HepG2 (cell line): ENCODE results near the gene MEX3B. TPM values are rescaled to one million over a fixed set of nuclear protein-coding genes. Genes with fewer than 3 reads are reported as not detected.

ENCODE experiments used
- GABPA ChIP-seq, 2 experiments: IDR thresholded peaks; 2 replicates each; pipeline ENCODE4 v1.6.1; 2011 to 2016; ENCODE audit warnings: low read depth in 2 of 2, low read length in 1 of 2, missing biosample characterization in 1 of 2, missing genetic modification characterization in 1 of 2
- GMEB2 ChIP-seq: IDR thresholded peaks from 2 replicates; pipeline ENCODE4 v1.6.1; 2016; ENCODE audit warnings: missing biosample characterization, missing genetic modification reagents, low read depth
- HINFP ChIP-seq: sonication (generic); formaldehyde crosslinking; IDR thresholded peaks from 2 replicates; pipeline ENCODE4 v1.4.0; 2020; ENCODE audit warnings: low read depth, mild to moderate bottlenecking, missing genetic modification reagents
- KDM1A ChIP-seq: IDR thresholded peaks from 2 replicates; pipeline ENCODE4 v1.6.1; 2016; ENCODE audit warnings: missing compliant biosample characterization
- NFYB ChIP-seq: sonication (generic); formaldehyde crosslinking; IDR thresholded peaks from 2 replicates; pipeline ENCODE4 v1.4.0; 2020; ENCODE audit warnings: missing genetic modification reagents
- PHF5A ChIP-seq: IDR thresholded peaks from one replicate; pipeline ENCODE4 v1.6.1; 2018; ENCODE audit warnings: low read depth, missing genetic modification reagents; ENCODE audit not compliant: unreplicated experiment
- PRDM15 ChIP-seq: sonication (generic); formaldehyde crosslinking; IDR thresholded peaks from 2 replicates; pipeline ENCODE4 v1.4.0; 2020; ENCODE audit warnings: missing genetic modification reagents
- SIN3A ChIP-seq: IDR thresholded peaks from 2 replicates; pipeline ENCODE4 v1.6.1; 2011; ENCODE audit warnings: low read depth, mild to moderate bottlenecking, control low read depth, low read length, borderline replicate concordance
- STAG1 ChIP-seq: sonication (generic); formaldehyde crosslinking; IDR thresholded peaks from 2 replicates; pipeline ENCODE4 v1.4.0; 2020; ENCODE audit warnings: missing genetic modification reagents
- TRIM24 ChIP-seq: sonication (generic); formaldehyde crosslinking; IDR thresholded peaks from 2 replicates; pipeline ENCODE4 v1.8.0; 2022; ENCODE audit warnings: mild to moderate bottlenecking, missing genetic modification reagents
- ZNF260 ChIP-seq: sonication (generic); formaldehyde crosslinking; IDR thresholded peaks from 2 replicates; pipeline ENCODE4 v1.4.0; 2020; ENCODE audit warnings: missing genetic modification reagents, low read depth, mild to moderate bottlenecking, borderline replicate concordance
- ZNF280D ChIP-seq: sonication (generic); formaldehyde crosslinking; IDR thresholded peaks from 2 replicates; pipeline ENCODE4 v1.5.1; 2020; ENCODE audit warnings: mild to moderate bottlenecking, missing genetic modification reagents
- ZNF570 ChIP-seq: sonication (generic); formaldehyde crosslinking; IDR thresholded peaks from 2 replicates; pipeline ENCODE4 v1.4.0; 2020; ENCODE audit warnings: mild to moderate bottlenecking, missing genetic modification reagents, borderline replicate concordance
- ZNF605 ChIP-seq: sonication (generic); formaldehyde crosslinking; IDR thresholded peaks from 2 replicates; pipeline ENCODE4 v1.8.0; 2022; ENCODE audit warnings: mild to moderate bottlenecking, missing genetic modification reagents
- polyA plus RNA-seq, 8 experiments: library from polyadenylated mRNA; depleted of rRNA in 3 of 8; stranded (reverse) in 7 of 8; unstranded in 1 of 8; fragments of >200 nt; fragmentation: Illumina TruSeq in 4 of 8; extraction: Trizol in 4 of 8; gene quantifications; 2 replicates each; pipeline versions ENCODE4 v1.2.1 to v1.2.3, GENCODE V29; 2011 to 2016; ENCODE audit warnings: low read depth in 4 of 8, missing spikeins in 1 of 8, mixed read lengths in 1 of 8; ENCODE audit not compliant: insufficient read depth in 1 of 8
- total RNA-seq, 5 experiments: library from RNA; depleted of rRNA; stranded (reverse); fragments of >200 nt; fragmentation: Illumina TruSeq; extraction: Trizol; gene quantifications; 2 replicates each; pipeline ENCODE4 v1.2.3, GENCODE V29; 2016; ENCODE audit warnings: low read depth in 1 of 5

Gene MEX3B
- total and polyA plus RNA-seq, 2 of the 13 experiments (the other 11 are each of a cell fraction or from before 2014, with no cell fraction given): 0.48 to 0.62 TPM

- TF ChIP-seq KDM1A (no peak), NFYB (CRISPR knock-in tag) (no peak), GMEB2 (no peak), ZNF280D (no peak), PHF5A (no peak), GABPA (IDR thresholded peaks at IDR 0.05; ENCODE audit: low read depth, low read length) (no peak), GABPA (CRISPR knock-in tag; IDR thresholded peaks at IDR 0.05; ENCODE audit: low read depth) (no peak), PRDM15 (CRISPR knock-in tag) (no peak), ZNF605 (CRISPR knock-in tag) (no peak), STAG1 (CRISPR knock-in tag) (no peak), TRIM24 (no peak), ZNF570 (CRISPR knock-in tag) (no peak), ZNF260 (CRISPR knock-in tag) (no peak), SIN3A (no peak), HINFP (CRISPR knock-in tag) (no peak)
Observed at GRCh38 chr15:82060817-82061216, 15.0 kb upstream of the MEX3B start (continued).
